ENCODE data around the gene LRPAP1.

GRCh38 chr4:3481783-3482393 is 50.3 kb downstream of the LRPAP1 start:
- TF ChIP-seq NFIC (IDR thresholded peaks at IDR 0.05; ENCODE audit: low read depth, low read length) (no peak), CTCF (IDR thresholded peaks at IDR 0.05 in 2 of 3, conservative IDR thresholded peaks at IDR 0.05 in 1 of 3; ENCODE audit: control insufficient read depth in 2 of 3, extremely low read depth in 1 of 3, insufficient read depth in 1 of 3, low read depth in 3 of 3, low read length in 3 of 3) (no peak), BHLHE40 (IDR thresholded peaks at IDR 0.05; ENCODE audit: borderline replicate concordance in 1 of 2, low read depth in 2 of 2, low read length in 1 of 2) (no peak), POLR2AphosphoS5 (IDR thresholded peaks at IDR 0.05; ENCODE audit: low read length) (no peak), SUPT20H (IDR thresholded peaks at IDR 0.05; ENCODE audit: borderline replicate concordance, control insufficient read depth, low read depth, low read length) (no peak), RFX5 (IDR thresholded peaks at IDR 0.05; ENCODE audit: low read depth, low read length) (no peak), BCL11A (IDR thresholded peaks at IDR 0.05; ENCODE audit: low read depth, low read length) (no peak), POLR2A (IDR thresholded peaks at IDR 0.05; ENCODE audit: low read depth, low read length) (no peak), RAD21 (IDR thresholded peaks at IDR 0.05; ENCODE audit: insufficient read depth, low read depth, low read length) (no peak), TBL1XR1 (IDR thresholded peaks at IDR 0.05; ENCODE audit: low read depth, low read length) (no peak)

Data from GM12878 (cell line).